ENCODE results near the gene ACOX2. TPM values are rescaled to one million over a fixed set of nuclear protein-coding genes. Genes with fewer than 3 reads are reported as not detected.

The ACOX2 gene
- total RNA-seq, 1 experiment from 2014 or later: 14.4 TPM

DNA sequence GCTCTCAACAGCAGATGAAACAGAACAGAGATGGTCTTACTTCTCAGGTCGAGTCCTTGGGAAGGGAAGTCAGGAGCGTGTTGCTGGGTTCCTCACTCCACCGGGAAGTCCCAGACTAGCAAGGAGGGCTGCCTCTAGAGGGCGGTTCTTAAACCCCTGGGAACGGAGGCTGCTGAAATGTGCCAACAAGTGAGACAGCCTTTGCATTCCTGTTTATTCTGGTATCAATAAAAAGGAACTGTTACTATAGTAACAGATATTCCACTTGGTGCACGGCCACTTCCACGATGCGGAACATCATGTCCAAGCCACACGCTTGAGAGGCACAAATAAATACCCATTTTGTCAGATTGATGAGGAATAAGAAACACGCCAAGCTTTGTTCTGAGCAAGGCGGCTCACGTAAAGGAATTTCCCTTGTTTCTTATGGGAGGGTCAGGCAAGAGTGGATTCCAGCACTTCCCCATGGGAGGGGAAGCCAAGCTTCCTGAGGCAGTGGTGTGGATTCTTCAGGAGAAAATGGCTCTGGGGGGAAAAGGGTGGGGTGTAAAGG is 40.4 kb upstream of the ACOX2 start, which contains the start of gene FAM107A:
FAM107A (minus strand) TSS at position 123 of the 553 bp plus-strand sequence. CDS start 7,531 bp downstream, outside the sequence.
- intact Hi-C loops (cut with micrococcal nuclease): no loop called here
- Mint-ChIP-seq H3K27ac (ENCODE audit: low read depth, unreplicated experiment) (no peak within 1 kb of the TSS), H3K4me3 (ENCODE audit: unreplicated experiment) (no peak within 1 kb of the TSS), H3K4me1 (ENCODE audit: insufficient read depth, unreplicated experiment) (no peaks in the 10 kb centered on the region), H3K27me3 (ENCODE audit: insufficient read depth, unreplicated experiment) (no peaks in the 10 kb centered on the region), H3K36me3 (ENCODE audit: insufficient read depth, unreplicated experiment) (no peaks in the 10 kb centered on the region), H3K9me3 (ENCODE audit: unreplicated experiment) (no peaks in the 10 kb centered on the region)
- TF ChIP-seq CTCF (IDR thresholded peaks at IDR 0.05; ENCODE audit: unreplicated experiment): no peak
- ChIA-PET POLR2A (no interaction called here), CTCF (interaction anchor here (1.1 to 16.1 kb wide), 3 partner anchors 9 to 50 kb away, joined by 4 to 358 read pairs (median 5); no protein-coding TSS in a partner anchor)
- DNase-seq (ENCODE audit: unreplicated experiment): no peak
- no TSS peak for BruUV-seq (replicated peaks)

DNA sequence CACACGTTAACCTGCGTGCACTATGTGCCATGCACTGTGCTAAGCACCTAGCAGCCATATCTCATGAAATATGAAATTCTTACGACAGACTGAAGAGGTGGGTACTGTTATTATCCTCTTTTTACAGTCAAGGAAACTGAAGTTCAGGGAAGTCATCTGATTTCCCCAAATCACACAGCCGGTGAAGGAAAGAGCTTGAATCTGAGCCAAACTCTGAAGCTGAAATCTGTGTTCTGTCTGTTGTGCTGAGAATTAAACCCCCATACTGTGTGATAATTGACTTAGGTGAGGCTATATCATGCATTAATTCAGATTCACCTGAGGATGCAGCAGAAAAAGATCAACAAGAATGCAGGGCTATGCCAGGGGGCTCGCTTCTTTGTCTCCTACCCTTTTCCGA is 39.7 kb upstream of the ACOX2 start:
- ChIA-PET POLR2A (no interaction called here), CTCF (interaction anchor here (1.0 to 16.1 kb wide), 2 partner anchors 9 to 51 kb away, joined by 5 to 358 read pairs; no protein-coding TSS in a partner anchor)
- TF ChIP-seq CTCF (IDR thresholded peaks at IDR 0.05; ENCODE audit: unreplicated experiment): no peak
- intact Hi-C loops (cut with micrococcal nuclease): no loop called here
- H3K4me1 Mint-ChIP-seq (ENCODE audit: insufficient read depth, unreplicated experiment): no peaks in the 10 kb centered on the region
- no peak overlapping the region for H3K4me3 Mint-ChIP-seq (ENCODE audit: unreplicated experiment)
- H3K27me3 Mint-ChIP-seq (ENCODE audit: insufficient read depth, unreplicated experiment): no peaks in the 10 kb centered on the region
- BruUV-seq (replicated peaks): no TSS peak
- no peak overlapping the region for H3K27ac Mint-ChIP-seq (ENCODE audit: low read depth, unreplicated experiment)
- H3K9me3 Mint-ChIP-seq (ENCODE audit: unreplicated experiment): peaks cover 3% of the 10 kb centered on the region
- DNase-seq (ENCODE audit: unreplicated experiment): no peak
- no peaks in the 10 kb centered on the region for H3K36me3 Mint-ChIP-seq (ENCODE audit: insufficient read depth, unreplicated experiment)

GRCh38 chr3:58575971-58576652 is 39.1 kb upstream of the ACOX2 start:
- no TSS peak for BruUV-seq (replicated peaks)
- ChIA-PET CTCF (interaction anchor here (1.0 to 16.1 kb wide), 3 partner anchors 9 to 52 kb away, joined by 3 to 358 read pairs (median 5); no protein-coding TSS in a partner anchor), POLR2A (no interaction called here)
- no peaks in the 10 kb centered on the region for H3K27me3 Mint-ChIP-seq (ENCODE audit: insufficient read depth, unreplicated experiment)
- H3K4me3 Mint-ChIP-seq (ENCODE audit: unreplicated experiment): no peak overlapping the region
- TF ChIP-seq CTCF (IDR thresholded peaks at IDR 0.05; ENCODE audit: unreplicated experiment): no peak
- no peaks in the 10 kb centered on the region for H3K4me1 Mint-ChIP-seq (ENCODE audit: insufficient read depth, unreplicated experiment)
- no peaks in the 10 kb centered on the region for H3K36me3 Mint-ChIP-seq (ENCODE audit: insufficient read depth, unreplicated experiment)
- DNase-seq (ENCODE audit: unreplicated experiment): no peak
- intact Hi-C loops (cut with micrococcal nuclease): no loop called here
- no peak overlapping the region for H3K27ac Mint-ChIP-seq (ENCODE audit: low read depth, unreplicated experiment)
- peaks cover 7% of the 10 kb centered on the region for H3K9me3 Mint-ChIP-seq (ENCODE audit: unreplicated experiment)

DNA sequence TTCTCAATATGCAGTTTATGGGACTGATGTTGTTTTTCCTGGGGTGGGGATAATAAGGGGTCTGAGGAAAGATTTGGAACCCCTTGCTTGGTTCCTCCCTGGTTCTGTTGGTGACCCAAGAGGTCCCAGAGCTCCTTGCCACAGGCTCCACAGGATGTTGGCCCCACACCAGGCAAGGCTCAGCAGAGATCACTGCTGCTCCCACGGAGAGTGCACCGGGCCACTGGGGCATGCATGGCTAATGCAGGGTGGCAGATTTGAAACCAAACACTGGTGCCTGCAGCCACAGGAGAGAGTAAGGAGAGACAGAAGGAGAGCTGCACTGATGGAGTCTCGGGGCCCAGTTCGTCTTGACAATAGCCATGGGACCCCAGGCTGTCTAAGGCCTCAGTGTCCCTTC is 37.7 kb upstream of the ACOX2 start:
- no peak for DNase-seq (ENCODE audit: unreplicated experiment)
- Mint-ChIP-seq H3K4me1 (ENCODE audit: insufficient read depth, unreplicated experiment) (no peaks in the 10 kb centered on the region), H3K27ac (ENCODE audit: low read depth, unreplicated experiment) (no peak overlapping the region), H3K36me3 (ENCODE audit: insufficient read depth, unreplicated experiment) (no peaks in the 10 kb centered on the region), H3K9me3 (ENCODE audit: unreplicated experiment) (peaks cover 7% of the 10 kb centered on the region), H3K4me3 (ENCODE audit: unreplicated experiment) (no peak overlapping the region), H3K27me3 (ENCODE audit: insufficient read depth, unreplicated experiment) (no peaks in the 10 kb centered on the region)
- ChIA-PET POLR2A (no interaction called here), CTCF (interaction anchor here (1.1 to 16.1 kb wide), 4 partner anchors 9 to 53 kb away, joined by 3 to 358 read pairs (median 5); no protein-coding TSS in a partner anchor)
- intact Hi-C loops (cut with micrococcal nuclease): no loop called here
- no peak for TF ChIP-seq CTCF (IDR thresholded peaks at IDR 0.05; ENCODE audit: unreplicated experiment)
- BruUV-seq (replicated peaks): no TSS peak

All from MCF 10A (cell line).